Posterior vena cava (tissue), 2 donors: ENCODE results near the gene MCRS1. TPM values are rescaled to one million over a fixed set of nuclear protein-coding genes. Genes with fewer than 3 reads are reported as not detected.
"Not testable (repeated sequence)": the region's sequence is repeated elsewhere in the genome, so short reads cannot be mapped to it uniquely, and the experiment has no call there.

Source experiments
- DNase-seq: peaks from one replicate; pipeline ENCODE4 v3.0.0-alpha.2; 2020; ENCODE audit warnings: low spot score
- intact Hi-C, 2 donors: fragments of 100-400 bp; cut with DNase I; formaldehyde crosslinking; loops; one replicate each; pipeline versions ENCODE4 v1.14.1 to v1.14.2; 2022 to 2023
- total RNA-seq, 2 donors: library from RNA; stranded (reverse); fragmentation: NEBNext Ultra II Directional; extraction: Animal tissue kit (Norgen Biotek cat#: 25700); gene quantifications; one replicate each; pipeline ENCODE4 v1.2.1, GENCODE V29; 2021
- donor health status: DM: yes; HTN: yes; CAD: no.
- donor health status: DM: yes; HTN: yes; CAD: no.

The MCRS1 gene
- total RNA-seq, 2 donors from 2014 or later = 37.3 to 38.1 TPM

GRCh38 chr12:49535921-49536525, 31.9 kb downstream of the MCRS1 start:
- DNase-seq = peak; percentile 26
- intact Hi-C loops = no loop called here

DNA sequence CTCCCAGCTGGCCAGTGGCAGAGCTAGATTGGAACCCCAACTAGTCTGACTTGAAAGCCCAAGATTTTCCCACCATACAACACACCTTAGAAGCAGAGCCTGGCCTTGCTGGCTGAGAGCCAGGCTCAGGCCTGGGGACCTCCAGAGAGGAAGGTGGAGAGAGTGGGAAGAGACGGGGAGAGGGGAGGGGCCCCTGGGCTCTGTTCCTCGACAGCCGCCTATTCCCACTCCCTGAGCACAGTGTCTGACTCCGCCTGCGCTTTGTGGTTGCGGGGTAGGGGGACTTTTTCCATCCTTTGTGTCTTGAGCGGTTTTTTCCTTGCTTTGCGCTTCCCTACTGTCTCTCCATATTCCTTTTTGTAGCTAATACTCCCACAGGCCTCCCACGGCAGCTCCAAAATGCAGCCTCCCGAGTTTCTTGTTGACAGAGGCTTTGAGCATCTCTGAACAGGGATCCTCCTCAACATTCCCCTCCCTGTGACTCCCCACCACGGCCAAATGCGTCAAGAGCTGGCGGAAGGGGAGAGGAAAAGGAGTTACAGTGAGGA, 33.1 kb downstream of the MCRS1 start:
- DNase-seq = peak; percentile 66
- intact Hi-C loops = no loop called here

- intact Hi-C loops = not testable (repeated sequence)
- DNase-seq = peak; percentile 5
Observed at GRCh38 chr12:49534122-49534521, 33.8 kb downstream of the MCRS1 start.

GRCh38 chr12:49533331-49533730, 34.6 kb downstream of the MCRS1 start:
- intact Hi-C loops = no loop called here
- peak; percentile 15 for DNase-seq

GRCh38 chr12:49531745-49532144, 36.2 kb downstream of the MCRS1 start:
- DNase-seq = no peak
- intact Hi-C loops = no loop called here

DNA sequence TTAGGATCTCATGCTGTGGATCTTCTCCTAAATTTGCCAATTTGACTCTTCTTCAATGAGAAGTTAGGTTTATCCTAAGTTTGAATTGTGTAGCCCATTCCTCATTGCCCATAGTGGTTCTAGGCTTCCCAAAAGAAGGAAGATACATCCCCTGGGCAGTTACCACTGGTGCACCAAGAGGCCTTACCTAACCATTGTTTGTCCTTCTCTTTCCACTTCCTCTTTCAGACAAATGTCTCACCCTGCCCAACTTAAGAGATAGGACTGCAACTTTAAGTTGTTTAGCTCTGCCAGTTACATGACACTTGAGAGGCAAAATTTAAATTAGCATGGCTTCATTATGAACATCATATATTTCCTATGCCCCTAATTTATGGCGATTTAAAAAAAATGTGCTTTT, 38.5 kb downstream of the MCRS1 start:
- intact Hi-C loops = no loop called here
- DNase-seq = no peak

- intact Hi-C loops = no loop called here
- DNase-seq = peak; percentile 17
Observed at GRCh38 chr12:49527361-49528130, 40.4 kb downstream of the MCRS1 start.

DNA sequence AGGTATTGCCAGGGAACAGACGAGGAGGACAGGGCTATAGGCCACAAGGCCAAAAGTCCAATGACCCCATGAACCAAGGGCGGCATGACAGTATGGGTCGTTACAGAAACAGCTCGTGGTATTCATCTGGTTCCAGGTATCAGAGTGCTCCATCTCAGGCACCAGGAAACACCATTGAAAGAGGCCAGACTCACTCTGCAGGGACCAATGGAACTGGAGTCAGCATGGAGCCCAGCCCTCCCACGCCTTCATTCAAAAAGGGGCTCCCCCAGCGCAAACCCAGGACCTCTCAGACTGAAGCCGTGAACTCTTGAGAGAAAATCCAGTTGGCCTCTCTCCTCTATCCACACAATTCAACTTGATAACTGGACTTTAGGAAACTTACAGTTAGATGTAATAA, 42.0 kb downstream of the MCRS1 start:
- intact Hi-C loops = no loop called here
- peak; percentile 35 for DNase-seq

GRCh38 chr12:49524660-49525324, 43.1 kb downstream of the MCRS1 start:
- intact Hi-C loops = no loop called here
- DNase-seq = peak; percentile 14

DNA sequence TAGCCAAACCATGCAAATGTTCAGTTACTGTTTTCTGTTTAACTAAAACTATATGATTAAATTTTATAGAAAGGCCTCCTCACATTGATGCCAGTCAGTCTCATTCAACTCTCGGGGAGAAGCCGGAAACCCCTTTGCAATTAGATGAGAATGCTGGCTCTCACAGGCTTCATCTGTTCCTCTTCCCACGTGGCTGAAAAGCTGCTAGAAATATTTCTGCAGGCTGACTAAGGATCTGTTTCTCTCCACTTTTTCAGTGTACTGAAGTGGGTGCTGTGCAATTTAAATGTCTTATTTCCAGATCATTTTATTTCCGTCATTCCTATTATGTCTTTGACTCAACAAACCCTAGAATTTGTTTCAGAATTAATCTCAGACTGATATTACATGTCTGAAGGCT, 46.6 kb downstream of the MCRS1 start:
- intact Hi-C loops = no loop called here

GRCh38 chr12:49519574-49519936, 48.4 kb downstream of the MCRS1 start:
- no peak for DNase-seq
- intact Hi-C loops = loop anchor here (5.0 to 10.0 kb wide), 3 partner anchors 155 to 185 kb away; partner anchors contain the start of genes C1QL4 (in 1 of the 2) and SPATS2 (in 1 of the 2)

More for the DNA sequence above, 46.6 kb downstream of the MCRS1 start:
- DNase-seq = no peak

GRCh38 chr12:49518914-49519573, 48.9 kb downstream of the MCRS1 start:
- DNase-seq = no peak
- intact Hi-C loops = loop anchor here (5.0 to 10.0 kb wide), 3 partner anchors 154 to 184 kb away; partner anchors contain the start of genes C1QL4 (in 1 of the 2) and SPATS2 (in 1 of the 2)

- no peak for DNase-seq
- intact Hi-C loops = loop anchor here (5.0 to 10.0 kb wide), 3 partner anchors 150 to 180 kb away; partner anchors contain the start of genes C1QL4 (in 1 of the 2) and SPATS2 (in 1 of the 2)
Observed at GRCh38 chr12:49515266-49515665, 52.7 kb downstream of the MCRS1 start.

DNA sequence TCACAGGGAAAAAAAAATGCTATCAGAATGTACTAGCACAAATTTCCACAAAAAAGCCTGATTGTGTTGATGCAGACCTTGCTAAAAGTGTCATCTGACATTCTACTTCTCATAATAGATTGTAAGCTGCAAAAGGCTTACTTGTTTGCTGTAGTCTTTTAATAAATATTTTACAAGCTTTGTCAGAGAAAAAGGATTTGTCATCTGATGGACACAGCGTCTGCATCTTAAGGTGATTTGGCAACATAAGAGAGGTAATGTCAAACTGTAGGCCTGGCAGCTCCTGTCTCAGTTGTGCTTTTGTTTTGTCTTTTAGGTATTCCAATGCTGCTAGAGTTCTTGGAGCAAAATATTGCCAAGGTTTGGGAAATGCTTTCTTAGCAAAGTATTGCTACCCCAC, 55.4 kb downstream of the MCRS1 start:
- intact Hi-C loops = loop anchor here (10.0 kb wide), 2 partner anchors 148 to 178 kb away; partner anchors contain the start of genes C1QL4 (in 1 of the 2) and SPATS2 (in 1 of the 2)
- DNase-seq = no peak

- DNase-seq = no peak
- intact Hi-C loops = loop anchor here (10.0 kb wide), 2 partner anchors 147 to 177 kb away; partner anchors contain the start of genes C1QL4 (in 1 of the 2) and SPATS2 (in 1 of the 2)
Observed at GRCh38 chr12:49511410-49511809, 56.5 kb downstream of the MCRS1 start.

GRCh38 chr12:49509681-49510080, 58.3 kb downstream of the MCRS1 start:
- intact Hi-C loops = loop anchor here (10.0 kb wide), 2 partner anchors 145 to 175 kb away; partner anchors contain the start of genes C1QL4 (in 1 of the 2) and SPATS2 (in 1 of the 2)
- not testable (repeated sequence) for DNase-seq
